Umbilical cord (tissue), 2 donors: ENCODE measurements around the gene CEP295NL. TPM values are rescaled to one million over a fixed set of nuclear protein-coding genes. Genes with fewer than 3 reads are reported as not detected.

Experiments
- DNase-seq: peaks from one replicate; pipeline ENCODE4 v3.0.0-alpha.2; 2015; ENCODE audit warnings: low spot score
- total RNA-seq: library from RNA; depleted of rRNA; stranded (reverse); fragments of >200 nt; gene quantifications from one replicate; pipeline ENCODE4 v1.2.3, GENCODE V29; 2014; ENCODE audit warnings: low replicate concordance; ENCODE audit not compliant: insufficient read depth

Gene CEP295NL
- total RNA-seq, 1 donor from 2014 or later, result 3.9 TPM

- peak; percentile 79 for DNase-seq
Measured at GRCh38 chr17:78865682-78866390, 37.2 kb downstream of the CEP295NL start.

- no peak for DNase-seq
Measured at GRCh38 chr17:78864117-78864516, 38.9 kb downstream of the CEP295NL start.

GRCh38 chr17:78862073-78863023 lies 40.7 kb downstream of the CEP295NL start:
- DNase-seq, result no peak

GRCh38 chr17:78861229-78861628 lies 41.8 kb downstream of the CEP295NL start:
- DNase-seq, result no peak

GRCh38 chr17:78859051-78859450 lies 44.0 kb downstream of the CEP295NL start:
- no peak for DNase-seq

GRCh38 chr17:78857266-78857665 lies 45.7 kb downstream of the CEP295NL start:
- no peak for DNase-seq

- no peak for DNase-seq
Measured at GRCh38 chr17:78855561-78856165, 47.3 kb downstream of the CEP295NL start.

- DNase-seq, result no peak
Measured at GRCh38 chr17:78854508-78854907, 48.5 kb downstream of the CEP295NL start.

GRCh38 chr17:78853926-78854394 lies 49.0 kb downstream of the CEP295NL start:
- DNase-seq, result no peak

GRCh38 chr17:78852709-78853121 lies 50.3 kb downstream of the CEP295NL start:
- DNase-seq, result no peak

GRCh38 chr17:78849026-78849425 lies 54.0 kb downstream of the CEP295NL start:
- DNase-seq, result no peak

- DNase-seq, result no peak
Measured at GRCh38 chr17:78847052-78847451, 55.9 kb downstream of the CEP295NL start.

- DNase-seq, result no peak
Measured at GRCh38 chr17:78844301-78845005, 58.5 kb downstream of the CEP295NL start.

GRCh38 chr17:78842881-78843565 lies 60.0 kb downstream of the CEP295NL start:
- DNase-seq, result no peak

GRCh38 chr17:78840780-78841611 lies 62.0 kb downstream of the CEP295NL start, which contains the start of gene USP36:
Gene USP36, minus strand, starts transcription at chr17:78840814. Its CDS starts 4,451 bp downstream, at chr17:78836363.
- peak; percentile 99 for DNase-seq
